WTC11 (cell line): ENCODE data around the gene RBM47. TPM values are rescaled to one million over a fixed set of nuclear protein-coding genes. Genes with fewer than 3 reads are reported as not detected.

Experiments used
- ATAC-seq: fragments of 200-7000 bp; cut with Tn5 transposase; 2 replicates; pipeline ENCODE4 v1.10.0; 2021; ENCODE audit warnings: mild to moderate bottlenecking, moderate library complexity
- CTCF ChIA-PET: fragments of 300-600 bp; sonication (Branson Sonifier 250); formaldehyde crosslinking; loops from one replicate; lab custom pipeline; 2021; ENCODE audit warnings: antibody characterized with exemption; lab: Charles Lee
- POLR2A ChIA-PET: fragments of 350-600 bp; sonication (Branson Sonifier 250); formaldehyde crosslinking; loops from one replicate; lab custom pipeline; 2021; ENCODE audit warnings: antibody characterized with exemption; lab: Charles Lee
- DNase-seq: peaks from one replicate; pipeline ENCODE4 v3.0.0; 2021; ENCODE audit warnings: low spot score
- H3K27ac Mint-ChIP-seq: 2 replicates; pipeline ENCODE4 v1.8.0; 2021; ENCODE audit warnings: mixed read lengths
- H3K27me3 Mint-ChIP-seq: 2 replicates; pipeline ENCODE4 v1.8.0; 2021; ENCODE audit warnings: low read depth, mild to moderate bottlenecking, moderate library complexity, mixed read lengths
- H3K36me3 Mint-ChIP-seq: 2 replicates; pipeline ENCODE4 v1.8.0; 2021; ENCODE audit warnings: mixed read lengths
- H3K4me1 Mint-ChIP-seq: 2 replicates; pipeline ENCODE4 v1.8.0; 2022; ENCODE audit warnings: mixed read lengths
- H3K4me3 Mint-ChIP-seq: 2 replicates; pipeline ENCODE4 v1.8.0; 2021; ENCODE audit warnings: mild to moderate bottlenecking, moderate library complexity, mixed read lengths
- H3K9me3 Mint-ChIP-seq: 2 replicates; pipeline ENCODE4 v1.8.0; 2021; ENCODE audit warnings: mixed read lengths
- AR ChIP-seq: fragments of 250-450 bp; sonication (Bioruptor Pico); IDR thresholded peaks from 2 replicates; pipeline ENCODE4 v1.9.0; 2021; ENCODE audit warnings: mild to moderate bottlenecking
- ATF1 ChIP-seq: sonication (generic); formaldehyde crosslinking; IDR thresholded peaks from 2 replicates; pipeline ENCODE4 v1.8.1; 2023; ENCODE audit warnings: mild to moderate bottlenecking, moderate library complexity, missing genetic modification reagents
- CBFB ChIP-seq: sonication (generic); formaldehyde crosslinking; IDR thresholded peaks from 2 replicates; pipeline ENCODE4 v1.8.1; 2022; ENCODE audit warnings: mild to moderate bottlenecking, low read depth, missing genetic modification reagents
- CTCF ChIP-seq: fragments of 200-600 bp; IDR thresholded peaks from 2 replicates; pipeline ENCODE4 v1.8.0; 2022; ENCODE audit warnings: antibody characterized with exemption
- ELF4 ChIP-seq: sonication (generic); formaldehyde crosslinking; IDR thresholded peaks from 2 replicates; pipeline ENCODE4 v1.8.1; 2022; ENCODE audit warnings: low read depth, mild to moderate bottlenecking, moderate library complexity, missing genetic modification reagents
- FOXP1 ChIP-seq: sonication (generic); formaldehyde crosslinking; IDR thresholded peaks from 2 replicates; pipeline ENCODE4 v1.8.0; 2022; ENCODE audit warnings: missing genetic modification reagents, mild to moderate bottlenecking, moderate library complexity, borderline replicate concordance
- FOXP4 ChIP-seq: sonication (generic); formaldehyde crosslinking; IDR thresholded peaks from 2 replicates; pipeline ENCODE4 v1.8.0; 2022; ENCODE audit warnings: mild to moderate bottlenecking, missing genetic modification reagents
- JAZF1 ChIP-seq: fragments of 250-450 bp; sonication (Bioruptor Pico); IDR thresholded peaks from 2 replicates; pipeline ENCODE4 v1.9.0; 2021; ENCODE audit warnings: moderate library complexity, mild to moderate bottlenecking, inconsistent platforms
- JUN ChIP-seq: sonication (generic); formaldehyde crosslinking; IDR thresholded peaks from 2 replicates; pipeline ENCODE4 v1.8.0; 2023; ENCODE audit warnings: mild to moderate bottlenecking, missing genetic modification reagents
- MYBL2 ChIP-seq: sonication (generic); formaldehyde crosslinking; IDR thresholded peaks from 2 replicates; pipeline ENCODE4 v1.8.1; 2023; ENCODE audit warnings: mild to moderate bottlenecking, moderate library complexity, missing genetic modification reagents
- NFATC4 ChIP-seq: fragments of 250-450 bp; sonication (Bioruptor Pico); IDR thresholded peaks from 2 replicates; pipeline ENCODE4 v1.9.0; 2021; ENCODE audit warnings: mild to moderate bottlenecking
- TCF7 ChIP-seq: sonication (generic); formaldehyde crosslinking; IDR thresholded peaks from 2 replicates; pipeline ENCODE4 v1.8.0; 2022; ENCODE audit warnings: mild to moderate bottlenecking, low read depth, missing genetic modification reagents, moderate library complexity
- TEAD4 ChIP-seq: sonication (generic); formaldehyde crosslinking; IDR thresholded peaks from 2 replicates; pipeline ENCODE4 v1.8.0; 2022; ENCODE audit warnings: mild to moderate bottlenecking, missing genetic modification reagents
- ZNF263 ChIP-seq: sonication (generic); formaldehyde crosslinking; IDR thresholded peaks from 2 replicates; pipeline ENCODE4 v1.8.1; 2022; ENCODE audit warnings: low read depth, mild to moderate bottlenecking, moderate library complexity, missing genetic modification reagents
- ZNF281 ChIP-seq: sonication (generic); formaldehyde crosslinking; IDR thresholded peaks from 2 replicates; pipeline ENCODE4 v1.8.0; 2023; ENCODE audit warnings: mild to moderate bottlenecking, missing genetic modification reagents
- ZNF396 ChIP-seq: fragments of 250-450 bp; sonication (Bioruptor Pico); IDR thresholded peaks from 2 replicates; pipeline ENCODE4 v1.8.0; 2021; ENCODE audit warnings: mild to moderate bottlenecking, moderate library complexity, borderline replicate concordance
- ZNF416 ChIP-seq: fragments of 250-450 bp; sonication (Bioruptor Pico); IDR thresholded peaks from 2 replicates; pipeline ENCODE4 v1.9.0; 2021; ENCODE audit warnings: mild to moderate bottlenecking, inconsistent platforms
- total RNA-seq: library from RNA; stranded (reverse); gene quantifications from 3 replicates; pipeline ENCODE4 v1.2.3, GENCODE V29; 2021

RBM47 gene
- total RNA-seq, 1 experiment from 2014 or later = 97.9 TPM

- TF ChIP-seq TCF7 (CRISPR knock-in tag) = no peak
Observed at GRCh38 chr4:40581254-40582140, 48.2 kb downstream of the RBM47 start (continued).

- TF ChIP-seq CTCF (no peak), ATF1 (CRISPR knock-in tag) (no peak), ZNF281 (CRISPR knock-in tag) (no peak), ZNF263 (no peak), JUN (CRISPR knock-in tag) (no peak), NFATC4 (no peak), ZNF416 (CRISPR knock-in tag) (no peak), AR (CRISPR knock-in tag) (no peak), MYBL2 (CRISPR knock-in tag) (no peak), ZNF396 (CRISPR knock-in tag) (no peak), JAZF1 (CRISPR knock-in tag) (no peak), ELF4 (CRISPR knock-in tag) (no peak), CBFB (no peak), FOXP1 (CRISPR knock-in tag) (no peak), TCF7 (CRISPR knock-in tag) (no peak), FOXP4 (no peak), TEAD4 (CRISPR knock-in tag) (no peak)
- TF ChIP-seq, all 79 proteins: peak for 0
- Mint-ChIP-seq H3K27me3 (no peaks in the 10 kb centered on the region), H3K36me3 (peaks cover 2% of the 10 kb centered on the region)
Observed at GRCh38 chr4:40579983-40580382, 49.7 kb downstream of the RBM47 start.

More at GRCh38 chr4:40579983-40580382, 49.7 kb downstream of the RBM47 start:
- peak overlapping the region; percentile 72 for H3K27ac Mint-ChIP-seq
- H3K9me3 Mint-ChIP-seq = no peaks in the 10 kb centered on the region
- ChIA-PET CTCF (no interaction called here), POLR2A (interaction anchor here (0.7 kb wide), 1 partner anchor 27 kb away, joined by 3 read pairs; no protein-coding TSS in a partner anchor)
- no peak overlapping the region for H3K4me3 Mint-ChIP-seq
- DNase-seq (no peak), ATAC-seq (no peak)
- H3K4me1 Mint-ChIP-seq = peaks cover 59% of the 10 kb centered on the region
